GM10266 (cell line): ENCODE measurements around the gene ANKRD35.

Experiments used
- DNase-seq: peaks from one replicate; pipeline ENCODE4 v3.0.0; 2012; ENCODE audit errors: extremely low spot score
- TF ChIP-seq, protein P1 (sequence below): IDR thresholded peaks from 2 replicates; pipeline ENCODE4 v1.5.1; 2012; ENCODE audit warnings: mild to moderate bottlenecking, low read depth; ENCODE audit not compliant: control insufficient read depth, insufficient read depth; ENCODE audit errors: missing control alignments

The ANKRD35 gene

DNA sequence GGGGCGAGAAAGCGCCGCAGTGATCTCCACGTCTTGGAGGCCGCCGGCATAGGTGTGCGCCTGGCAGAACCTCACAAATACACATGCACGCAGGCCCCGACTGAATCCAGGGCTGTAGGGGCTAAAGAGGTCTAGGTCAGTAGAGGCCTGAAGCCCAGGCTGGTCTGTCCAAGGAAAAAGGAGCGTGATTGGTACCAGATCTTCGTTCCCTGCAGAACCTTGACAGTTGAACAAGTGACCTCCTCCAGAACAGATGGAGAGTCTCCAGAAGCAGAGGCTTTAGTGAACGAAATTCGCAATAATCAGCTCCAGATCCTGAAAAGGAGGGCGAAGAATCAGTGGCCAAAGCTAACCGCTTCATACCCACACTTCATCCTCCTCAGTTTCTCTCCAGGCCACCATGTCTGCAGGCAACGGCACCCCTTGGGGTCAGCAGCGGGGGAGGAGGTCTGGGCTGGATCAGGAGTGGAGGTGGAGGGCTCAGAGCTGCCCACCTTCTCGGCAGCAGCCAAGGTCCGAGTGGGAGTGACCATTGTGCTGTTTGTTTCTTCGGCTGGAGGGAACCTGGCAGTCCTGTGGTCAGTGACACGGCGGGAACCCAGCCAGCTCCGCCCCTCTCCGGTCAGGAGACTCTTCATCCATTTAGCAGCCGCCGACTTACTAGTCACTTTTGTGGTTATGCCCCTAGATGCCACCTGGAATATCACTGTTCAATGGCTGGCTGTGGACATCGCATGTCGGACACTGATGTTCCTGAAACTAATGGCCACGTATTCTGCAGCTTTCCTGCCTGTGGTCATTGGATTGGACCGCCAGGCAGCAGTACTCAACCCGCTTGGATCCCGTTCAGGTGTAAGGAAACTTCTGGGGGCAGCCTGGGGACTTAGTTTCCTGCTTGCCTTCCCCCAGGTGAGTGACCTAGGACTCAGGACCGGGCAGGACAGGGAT, 33.6 kb upstream of the ANKRD35 start:
- peak; percentile 30 for DNase-seq
- TF ChIP-seq, protein P1, sequence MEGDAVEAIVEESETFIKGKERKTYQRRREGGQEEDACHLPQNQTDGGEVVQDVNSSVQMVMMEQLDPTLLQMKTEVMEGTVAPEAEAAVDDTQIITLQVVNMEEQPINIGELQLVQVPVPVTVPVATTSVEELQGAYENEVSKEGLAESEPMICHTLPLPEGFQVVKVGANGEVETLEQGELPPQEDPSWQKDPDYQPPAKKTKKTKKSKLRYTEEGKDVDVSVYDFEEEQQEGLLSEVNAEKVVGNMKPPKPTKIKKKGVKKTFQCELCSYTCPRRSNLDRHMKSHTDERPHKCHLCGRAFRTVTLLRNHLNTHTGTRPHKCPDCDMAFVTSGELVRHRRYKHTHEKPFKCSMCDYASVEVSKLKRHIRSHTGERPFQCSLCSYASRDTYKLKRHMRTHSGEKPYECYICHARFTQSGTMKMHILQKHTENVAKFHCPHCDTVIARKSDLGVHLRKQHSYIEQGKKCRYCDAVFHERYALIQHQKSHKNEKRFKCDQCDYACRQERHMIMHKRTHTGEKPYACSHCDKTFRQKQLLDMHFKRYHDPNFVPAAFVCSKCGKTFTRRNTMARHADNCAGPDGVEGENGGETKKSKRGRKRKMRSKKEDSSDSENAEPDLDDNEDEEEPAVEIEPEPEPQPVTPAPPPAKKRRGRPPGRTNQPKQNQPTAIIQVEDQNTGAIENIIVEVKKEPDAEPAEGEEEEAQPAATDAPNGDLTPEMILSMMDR, result no peak

DNA sequence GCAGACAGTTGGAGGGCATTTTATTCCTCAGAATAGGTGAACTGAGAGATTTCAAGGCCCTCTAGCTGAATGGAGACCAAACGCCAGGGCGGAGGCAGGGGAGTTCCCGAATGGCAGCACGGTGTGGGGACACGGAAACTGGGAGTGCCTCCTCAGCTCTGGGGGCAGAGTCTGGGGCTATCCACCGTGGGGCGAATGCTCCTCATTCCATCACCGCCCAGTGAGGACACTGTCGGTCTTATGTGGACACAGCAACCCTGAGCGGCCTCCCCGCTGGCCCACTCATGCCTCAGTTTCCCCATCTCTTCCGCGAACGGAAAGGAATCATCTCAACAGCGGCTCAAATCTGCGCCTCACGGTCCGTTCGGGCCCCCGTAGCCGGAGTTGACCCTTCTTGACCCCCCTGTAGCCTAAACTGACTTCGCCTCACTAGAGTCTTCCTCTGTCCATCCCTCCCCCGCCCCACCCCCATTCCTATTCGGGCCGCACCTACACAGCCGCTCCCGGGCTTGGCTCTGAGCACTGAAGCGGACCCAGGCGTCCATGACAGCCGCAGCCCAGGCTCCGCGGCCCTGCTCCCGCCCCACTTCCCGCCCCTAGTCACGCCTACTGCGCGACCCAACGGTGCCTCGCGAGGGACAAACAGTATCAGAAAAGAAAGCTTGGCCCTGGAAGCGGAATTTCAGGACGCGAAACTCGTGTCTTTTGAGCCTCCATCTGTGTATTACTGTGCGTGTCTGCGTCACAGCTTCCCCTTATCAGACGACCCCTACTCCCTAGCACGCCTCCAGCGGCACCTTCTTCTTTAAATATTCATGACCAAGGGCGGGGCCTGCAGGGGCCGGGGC, 32.7 kb upstream of the ANKRD35 start, which contains the start of gene PEX11B:
Gene PEX11B, minus strand, starts transcription at position 574 of the 848 bp plus-strand sequence. Its CDS starts 29 bp downstream, at position 545.
- TF ChIP-seq, protein P1, result no peak
- DNase-seq, result peak; percentile 87

DNA sequence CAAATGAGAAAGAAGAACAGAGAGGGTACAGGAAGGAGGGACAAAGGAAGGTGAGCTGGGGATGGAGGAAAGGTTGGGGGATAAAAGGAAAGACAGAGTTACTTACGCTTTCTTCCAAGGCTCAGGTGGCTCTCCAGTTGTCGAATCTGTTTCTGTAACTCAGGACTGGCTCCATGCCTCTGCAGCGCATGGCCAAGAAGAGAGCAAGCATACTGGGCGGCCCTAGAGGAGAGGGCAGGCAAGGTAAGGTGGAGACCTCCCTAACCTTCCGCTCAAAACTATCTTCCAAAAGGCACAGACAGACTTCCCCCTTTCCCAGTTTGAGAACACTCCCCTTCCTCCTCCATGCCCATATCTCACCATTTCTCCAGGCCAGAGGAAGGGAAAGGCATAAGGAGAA, 31.9 kb upstream of the ANKRD35 start:
- TF ChIP-seq, protein P1, result no peak
- no peak for DNase-seq

DNA sequence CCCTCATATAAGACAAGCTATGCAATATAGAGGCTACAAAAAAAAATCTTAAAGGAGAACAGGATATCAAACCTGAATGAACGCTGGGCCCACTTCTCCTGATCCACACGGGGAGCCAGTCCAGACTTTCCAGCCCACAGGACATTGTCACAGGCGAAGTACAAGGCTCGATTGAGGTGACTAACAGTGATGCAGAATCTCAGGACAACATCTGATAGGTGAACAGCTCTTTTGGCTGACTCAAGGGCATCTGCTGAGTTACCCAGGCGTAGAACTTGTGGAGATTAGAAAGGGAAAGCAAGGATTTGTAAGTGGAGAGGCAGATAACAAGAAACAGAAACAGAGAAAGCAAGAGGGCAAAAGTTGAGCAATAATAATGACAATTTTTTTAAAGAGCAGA, 31.1 kb upstream of the ANKRD35 start:
- TF ChIP-seq, protein P1, result no peak

DNA sequence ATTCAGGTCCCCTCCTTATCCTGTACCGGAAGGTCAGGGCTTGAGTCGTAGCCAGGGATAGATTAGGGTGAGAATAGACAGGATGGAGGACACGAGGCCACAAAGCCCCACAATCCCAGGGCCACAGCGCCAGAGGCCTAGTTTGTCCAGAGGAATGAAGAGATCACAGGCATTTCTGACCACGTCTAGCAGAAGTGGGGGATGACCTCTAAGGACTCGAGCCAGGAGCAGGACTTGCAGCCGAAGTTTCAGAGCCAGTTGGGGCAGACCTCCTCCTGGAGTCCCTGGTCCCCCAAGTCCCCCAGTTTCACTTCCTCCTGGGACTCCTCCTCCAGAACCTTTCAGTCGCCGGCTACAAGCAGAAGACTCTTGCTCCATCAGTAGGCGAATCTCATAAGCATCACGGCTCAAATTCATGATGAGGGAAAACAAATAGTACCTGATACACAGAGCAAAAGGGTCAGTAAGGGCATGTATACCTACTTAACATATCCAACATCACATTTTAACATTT, 26.5 kb upstream of the ANKRD35 start:
- TF ChIP-seq, protein P1, result no peak
- no peak for DNase-seq

More for the DNA sequence above, 31.1 kb upstream of the ANKRD35 start:
- no peak for DNase-seq

DNA sequence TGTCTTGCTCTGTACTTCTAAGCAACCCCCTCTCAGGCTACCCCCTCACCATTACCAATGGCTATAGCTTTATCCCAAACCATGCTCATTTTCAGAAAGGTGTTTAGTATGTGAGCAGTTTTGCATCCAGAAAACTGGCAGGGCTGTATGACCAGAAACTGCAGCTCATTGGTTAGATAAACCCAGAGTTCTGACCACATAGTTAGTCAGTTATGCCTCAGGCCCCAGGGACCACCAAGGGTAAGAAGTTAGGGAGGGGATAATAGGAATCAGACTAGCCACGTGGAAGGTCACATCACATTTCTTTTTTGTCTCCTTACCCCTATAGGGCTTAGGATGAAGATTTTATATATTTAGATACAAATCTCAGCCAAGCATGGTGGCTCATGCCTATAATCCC, 23.0 kb upstream of the ANKRD35 start:
- no peak for DNase-seq
- TF ChIP-seq, protein P1, result no peak
